Astrocyte (in vitro differentiated cells and primary cell): ENCODE data around the gene DET1. TPM values are rescaled to one million over a fixed set of nuclear protein-coding genes. Genes with fewer than 3 reads are reported as not detected.

Source experiments
- DNase-seq: peaks from one replicate; pipeline ENCODE4 v3.0.0-alpha.2; 2010; ENCODE audit warnings: low read depth
- FAIRE-seq: peaks from 2 replicates; lab custom pipeline; 2011; peaks lifted over from hg19 to GRCh38; lab: Jason Lieb, UNC
- H2AFZ ChIP-seq: 2 replicates; pipeline ENCODE4 v1.6.0; 2012; ENCODE audit warnings: low read depth, low read length, inconsistent platforms
- H3K27ac ChIP-seq: 2 replicates; pipeline ENCODE4 v1.5.1; 2011; ENCODE audit warnings: low read depth, low read length, inconsistent platforms
- H3K27me3 ChIP-seq: 2 replicates; pipeline ENCODE4 v1.6.0; 2011; ENCODE audit warnings: low read length, inconsistent platforms; ENCODE audit not compliant: insufficient read depth
- H3K36me3 ChIP-seq: 2 replicates; pipeline ENCODE4 v1.5.1; 2011; ENCODE audit warnings: low read length, inconsistent platforms; ENCODE audit not compliant: insufficient read depth
- H3K4me1 ChIP-seq: 2 replicates; pipeline ENCODE4 v1.5.1; 2011; ENCODE audit warnings: low read length, inconsistent platforms; ENCODE audit not compliant: insufficient read depth
- H3K4me2 ChIP-seq: 2 replicates; pipeline ENCODE4 v1.6.0; 2012; ENCODE audit warnings: low read length, inconsistent platforms
- H3K4me3 ChIP-seq: 2 replicates; pipeline ENCODE4 v1.5.1; 2011; ENCODE audit warnings: low read depth, mild to moderate bottlenecking, low read length, inconsistent platforms; ENCODE audit not compliant: insufficient read depth
- H3K79me2 ChIP-seq: 2 replicates; pipeline ENCODE4 v1.6.0; 2012; ENCODE audit warnings: mild to moderate bottlenecking, low read length, inconsistent platforms; ENCODE audit not compliant: insufficient read depth
- H3K9ac ChIP-seq: 2 replicates; pipeline ENCODE4 v1.6.0; 2012; ENCODE audit warnings: mild to moderate bottlenecking, low read length, inconsistent platforms
- H3K9me3 ChIP-seq: 2 replicates; pipeline ENCODE4 v1.5.1; 2012; ENCODE audit warnings: low read depth, mild to moderate bottlenecking, low read length, inconsistent platforms; ENCODE audit not compliant: insufficient read depth
- H4K20me1 ChIP-seq: 2 replicates; pipeline ENCODE4 v1.6.0; 2012; ENCODE audit warnings: low read length, inconsistent platforms; ENCODE audit not compliant: insufficient read depth
- H3K27ac Mint-ChIP-seq: one replicate; pipeline ENCODE4 v1.8.0; 2021; ENCODE audit warnings: mild to moderate bottlenecking, mixed read lengths; ENCODE audit not compliant: unreplicated experiment
- H3K27me3 Mint-ChIP-seq: one replicate; pipeline ENCODE4 v1.8.0; 2021; ENCODE audit warnings: low read depth, mixed read lengths; ENCODE audit not compliant: unreplicated experiment
- H3K36me3 Mint-ChIP-seq: one replicate; pipeline ENCODE4 v1.8.0; 2021; ENCODE audit warnings: low read depth, mixed read lengths; ENCODE audit not compliant: unreplicated experiment
- H3K4me1 Mint-ChIP-seq: one replicate; pipeline ENCODE4 v1.8.0; 2021; ENCODE audit warnings: low read depth, mixed read lengths; ENCODE audit not compliant: unreplicated experiment
- H3K4me3 Mint-ChIP-seq: one replicate; pipeline ENCODE4 v1.8.0; 2021; ENCODE audit warnings: mild to moderate bottlenecking, moderate library complexity, mixed read lengths; ENCODE audit not compliant: unreplicated experiment
- H3K9me3 Mint-ChIP-seq: one replicate; pipeline ENCODE4 v1.8.0; 2021; ENCODE audit warnings: mild to moderate bottlenecking, mixed read lengths; ENCODE audit not compliant: unreplicated experiment
- CTCF ChIP-seq: IDR thresholded peaks from 2 replicates; pipeline ENCODE4 v1.5.1; 2011; ENCODE audit warnings: low read depth, mild to moderate bottlenecking, inconsistent platforms, low read length, moderate library complexity; ENCODE audit not compliant: insufficient read depth
- EZH2 ChIP-seq: IDR thresholded peaks from 2 replicates; pipeline ENCODE4 v1.6.1; 2012; ENCODE audit warnings: mild to moderate bottlenecking, low read length, inconsistent platforms; ENCODE audit not compliant: insufficient read depth
- total RNA-seq: library from RNA; stranded (reverse); gene quantifications from 2 replicates; pipeline ENCODE4 v1.2.1, GENCODE V29; 2021

Gene DET1
- total RNA-seq, 1 donor from 2014 or later = 4.8 TPM

GRCh38 chr15:88487178-88487795 lies 59.2 kb downstream of the DET1 start:
- Histone ChIP-seq H2AFZ (no peak overlapping the region), H3K9ac (no peak overlapping the region), H3K4me1 (no peaks in the 10 kb centered on the region), H3K79me2 (no peaks in the 10 kb centered on the region), H3K36me3 (no peaks in the 10 kb centered on the region), H3K27ac (no peak overlapping the region), H3K4me3 (no peak overlapping the region), H3K9me3 (no peaks in the 10 kb centered on the region), H4K20me1 (no peaks in the 10 kb centered on the region), H3K27me3 (peaks cover 3% of the 10 kb centered on the region), H3K4me2 (no peak overlapping the region)
- TF ChIP-seq EZH2 (no peak), CTCF (no peak)
- peak; percentile 6 for DNase-seq
- no peak for FAIRE-seq
- H3K4me3 Mint-ChIP-seq = no peak overlapping the region
- H3K36me3 Mint-ChIP-seq = no peaks in the 10 kb centered on the region
- peaks cover 7% of the 10 kb centered on the region for H3K27me3 Mint-ChIP-seq
- H3K9me3 Mint-ChIP-seq = no peaks in the 10 kb centered on the region
- peak overlapping the region; percentile 41 for H3K27ac Mint-ChIP-seq
- peaks cover 8% of the 10 kb centered on the region for H3K4me1 Mint-ChIP-seq

GRCh38 chr15:88484682-88485331 lies 61.7 kb downstream of the DET1 start:
- Mint-ChIP-seq H3K27ac (no peak overlapping the region), H3K27me3 (peaks cover 7% of the 10 kb centered on the region), H3K4me1 (peaks cover 8% of the 10 kb centered on the region), H3K9me3 (no peaks in the 10 kb centered on the region), H3K4me3 (no peak overlapping the region), H3K36me3 (no peaks in the 10 kb centered on the region)
- Histone ChIP-seq H3K27ac (no peak overlapping the region), H3K36me3 (no peaks in the 10 kb centered on the region), H3K9ac (no peak overlapping the region), H3K4me3 (no peak overlapping the region), H3K4me2 (no peak overlapping the region), H2AFZ (no peak overlapping the region), H3K79me2 (no peaks in the 10 kb centered on the region), H3K9me3 (no peaks in the 10 kb centered on the region), H3K27me3 (peaks cover 3% of the 10 kb centered on the region), H3K4me1 (no peaks in the 10 kb centered on the region), H4K20me1 (no peaks in the 10 kb centered on the region)
- TF ChIP-seq EZH2 (no peak), CTCF (no peak)
- FAIRE-seq (no peak), DNase-seq (peak; percentile 21)

GRCh38 chr15:88482263-88482662 lies 64.2 kb downstream of the DET1 start:
- Mint-ChIP-seq H3K9me3 (no peaks in the 10 kb centered on the region), H3K4me3 (no peak overlapping the region)
- H3K9ac ChIP-seq = no peak overlapping the region

More at GRCh38 chr15:88482263-88482662, 64.2 kb downstream of the DET1 start:
- Histone ChIP-seq H3K36me3 (peaks cover 7% of the 10 kb centered on the region), H4K20me1 (peaks cover 5% of the 10 kb centered on the region), H3K4me2 (no peak overlapping the region), H3K4me1 (no peaks in the 10 kb centered on the region), H3K27me3 (peaks cover 3% of the 10 kb centered on the region), H3K4me3 (no peak overlapping the region), H2AFZ (no peak overlapping the region), H3K79me2 (no peaks in the 10 kb centered on the region), H3K27ac (no peak overlapping the region), H3K9me3 (no peaks in the 10 kb centered on the region)
- Mint-ChIP-seq H3K27me3 (peaks cover 4% of the 10 kb centered on the region), H3K4me1 (peaks cover 2% of the 10 kb centered on the region), H3K27ac (no peak overlapping the region), H3K36me3 (no peaks in the 10 kb centered on the region)
- FAIRE-seq (no peak), DNase-seq (no peak)
- TF ChIP-seq EZH2 (no peak), CTCF (no peak)
